HG02759 (cell line): ENCODE measurements around the gene TSPAN4.

Experiments used
- ATAC-seq: cut with Tn5 transposase; IDR thresholded peaks from one replicate; pipeline ENCODE4 v1.9.1; 2021; ENCODE audit warnings: mild to moderate bottlenecking, moderate library complexity; ENCODE audit not compliant: unreplicated experiment

TSPAN4 gene

GRCh38 chr11:821512-822371, 20.9 kb upstream of the TSPAN4 start:
- ATAC-seq: no peak

GRCh38 chr11:823441-824291, 19.0 kb upstream of the TSPAN4 start:
- ATAC-seq: no peak

- ATAC-seq: no peak
These were observed 18.3 kb upstream of the TSPAN4 start for GRCh38 chr11:824292-824880.

- ATAC-seq: no peak
These were observed 17.7 kb upstream of the TSPAN4 start for GRCh38 chr11:824942-825341.

GRCh38 chr11:825366-826226, 17.1 kb upstream of the TSPAN4 start:
- no peak for ATAC-seq

- no peak for ATAC-seq
These were observed 16.4 kb upstream of the TSPAN4 start for GRCh38 chr11:826227-826621.

GRCh38 chr11:826836-827145, 15.9 kb upstream of the TSPAN4 start:
- no peak for ATAC-seq

GRCh38 chr11:827146-827896, 15.3 kb upstream of the TSPAN4 start:
- no peak for ATAC-seq

GRCh38 chr11:827897-828192, 14.8 kb upstream of the TSPAN4 start, which contains the start of gene CRACR2B:
Gene CRACR2B (plus strand): TSS chr11:827919. CDS start chr11:828608, 689 bp downstream.
- no peak for ATAC-seq

- ATAC-seq: no peak
These were observed 14.0 kb upstream of the TSPAN4 start for GRCh38 chr11:828506-829175.

GRCh38 chr11:829176-829846, 13.3 kb upstream of the TSPAN4 start:
- no peak for ATAC-seq

- no peak for ATAC-seq
These were observed 12.8 kb upstream of the TSPAN4 start for GRCh38 chr11:829847-830294.

- no peak for ATAC-seq
These were observed 12.1 kb upstream of the TSPAN4 start for GRCh38 chr11:830295-831117.

- ATAC-seq: no peak
These were observed 11.4 kb upstream of the TSPAN4 start for GRCh38 chr11:831118-831864.

- no peak for ATAC-seq
These were observed 10.6 kb upstream of the TSPAN4 start for GRCh38 chr11:831961-832528.

GRCh38 chr11:832529-833113, 10.0 kb upstream of the TSPAN4 start, which contains the start of gene CD151:
Gene CD151 (plus strand): TSS chr11:832952. CDS start chr11:836070, 3,118 bp downstream.
- ATAC-seq: no peak
